Forelimb muscle (tissue), 1 donor: ENCODE data around the gene ZNF415. TPM values are rescaled to one million over a fixed set of nuclear protein-coding genes. Genes with fewer than 3 reads are reported as not detected.
"Not testable (repeated sequence)": the region's sequence is repeated elsewhere in the genome, so short reads cannot be mapped to it uniquely, and the experiment has no call there.

Source experiments
- DNase-seq: peaks from one replicate; pipeline ENCODE4 v3.0.0-alpha.2; 2013; ENCODE audit warnings: low read depth
- polyA plus RNA-seq: library from polyadenylated mRNA; unstranded; fragments of 120-200 nt; gene quantifications from one replicate; pipeline ENCODE4 v1.2.1, GENCODE V29; 2013; ENCODE audit not compliant: insufficient read length

Gene ZNF415
- polyA plus RNA-seq, 1 donor: 10.4 TPM

DNA sequence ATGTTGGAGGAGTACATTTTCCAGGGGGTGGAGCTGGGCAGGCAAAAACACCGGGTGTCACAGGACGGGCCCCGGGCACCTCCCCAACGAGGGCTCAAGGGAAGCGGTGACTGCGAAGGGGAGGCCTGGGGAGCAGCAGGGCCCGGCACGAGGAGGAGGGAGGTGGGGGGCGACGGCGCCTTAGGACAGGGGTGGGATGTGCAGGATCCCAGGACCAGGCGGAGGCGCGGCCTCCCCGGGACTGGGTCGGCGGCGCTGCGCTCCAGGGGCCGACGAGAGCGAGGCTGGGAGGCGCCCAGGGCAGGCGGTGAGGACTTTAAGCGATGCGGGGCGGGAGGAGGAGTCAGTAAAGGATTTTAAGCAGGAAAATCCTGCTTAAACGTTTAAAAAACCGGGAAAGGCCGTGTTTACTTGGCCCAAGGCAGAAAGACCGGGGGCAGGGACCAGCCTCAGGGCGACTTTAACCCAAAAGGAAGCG, 29.9 kb downstream of the ZNF415 start:
- DNase-seq: no peak

DNA sequence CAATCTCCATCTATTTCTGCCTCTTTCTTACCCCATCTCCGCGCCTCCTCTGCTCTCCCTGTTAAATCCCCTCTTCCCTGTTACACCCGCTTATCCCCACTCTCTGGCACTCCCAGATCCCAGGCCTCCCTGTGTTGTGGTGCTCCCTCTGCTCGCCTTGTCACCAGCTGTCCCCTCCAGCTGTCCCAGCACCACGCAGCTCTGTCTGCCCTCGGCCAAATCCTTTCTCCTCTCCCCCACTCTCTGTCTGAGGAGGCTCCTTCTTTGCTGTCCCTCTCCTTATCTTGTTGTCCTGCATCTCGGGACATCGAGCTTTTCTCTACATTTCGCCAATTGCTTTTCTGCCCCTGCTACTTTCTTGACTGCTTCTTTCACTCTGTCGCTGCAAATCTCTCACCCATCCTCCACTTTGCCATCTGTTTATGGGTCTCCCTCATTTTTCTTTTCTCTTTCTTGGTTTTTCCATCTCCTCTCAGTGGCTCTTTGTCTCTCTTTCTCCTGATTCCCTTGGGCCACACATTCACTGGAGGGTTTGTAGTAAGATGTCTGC, 30.4 kb downstream of the ZNF415 start:
- no peak for DNase-seq

DNA sequence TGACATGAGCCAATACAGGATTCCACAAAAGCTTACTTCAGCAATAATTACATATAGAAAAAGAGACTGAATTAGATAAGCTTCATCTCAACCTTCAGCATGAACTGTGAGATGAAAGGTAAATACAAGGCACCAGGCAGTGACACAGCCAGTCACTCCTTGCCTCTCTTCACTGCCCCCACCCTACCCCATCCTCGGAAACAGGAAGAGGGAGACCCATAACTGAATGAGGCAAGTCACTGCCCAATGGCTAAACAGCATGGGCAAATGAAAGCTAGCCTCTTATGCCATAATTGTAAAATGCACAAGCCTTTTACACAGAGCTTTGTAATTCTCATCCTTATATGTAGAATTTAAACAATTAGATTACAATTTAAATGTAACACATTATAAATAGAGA, 31.2 kb downstream of the ZNF415 start:
- DNase-seq: no peak

DNA sequence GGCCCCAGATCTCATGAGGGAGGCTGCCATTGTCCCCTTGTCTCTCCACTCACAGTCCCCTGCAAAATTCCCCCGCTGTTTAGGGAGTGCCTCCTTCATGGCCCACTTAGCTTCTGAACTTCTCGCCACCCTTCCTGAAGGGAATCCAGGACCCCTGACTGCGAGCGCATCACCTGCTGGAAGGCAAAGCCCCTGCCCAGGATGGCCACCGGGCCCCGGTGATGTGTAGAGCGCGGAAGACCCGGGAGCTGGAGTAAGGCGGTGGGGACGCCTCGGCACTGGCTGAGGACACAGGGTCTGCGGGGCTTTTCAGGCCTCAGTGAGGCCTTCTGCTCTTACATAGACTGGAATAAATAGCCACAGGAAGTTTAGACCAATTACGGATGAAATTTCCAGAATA, 34.1 kb downstream of the ZNF415 start:
- DNase-seq: not testable (repeated sequence)

DNA sequence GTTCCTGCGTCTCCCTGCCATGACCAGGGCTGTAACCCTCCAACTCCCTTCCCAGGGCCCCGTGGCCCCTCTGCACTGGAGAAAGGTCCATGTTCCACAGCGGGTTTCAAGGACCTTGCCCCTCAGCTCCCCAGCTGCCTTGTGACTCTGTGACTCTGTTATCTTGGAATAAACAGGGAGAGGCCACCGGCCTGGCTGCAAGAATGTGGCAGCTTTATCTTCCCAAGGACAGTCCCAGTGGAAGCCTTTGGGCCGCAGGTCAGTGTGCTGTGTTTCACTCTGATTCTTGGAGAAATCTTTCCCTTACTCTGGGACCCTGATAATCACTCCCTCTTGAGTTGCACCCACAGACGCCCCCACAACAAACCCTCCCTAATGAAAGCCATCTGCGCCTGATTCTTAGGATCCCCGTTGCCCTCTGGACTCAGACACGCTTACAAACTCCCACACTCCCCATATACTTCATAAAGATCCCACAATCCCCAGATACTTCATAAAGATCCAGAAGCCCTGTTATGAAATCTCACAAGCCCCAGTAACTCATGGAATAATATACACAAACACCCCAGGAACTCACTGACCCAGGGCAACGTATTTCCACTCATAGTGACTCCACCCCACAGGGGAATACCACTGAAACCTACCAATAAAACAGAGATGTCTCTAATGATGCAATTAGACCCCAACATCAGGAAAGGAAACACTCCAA, 35.6 kb downstream of the ZNF415 start:
- DNase-seq: not testable (repeated sequence)

DNA sequence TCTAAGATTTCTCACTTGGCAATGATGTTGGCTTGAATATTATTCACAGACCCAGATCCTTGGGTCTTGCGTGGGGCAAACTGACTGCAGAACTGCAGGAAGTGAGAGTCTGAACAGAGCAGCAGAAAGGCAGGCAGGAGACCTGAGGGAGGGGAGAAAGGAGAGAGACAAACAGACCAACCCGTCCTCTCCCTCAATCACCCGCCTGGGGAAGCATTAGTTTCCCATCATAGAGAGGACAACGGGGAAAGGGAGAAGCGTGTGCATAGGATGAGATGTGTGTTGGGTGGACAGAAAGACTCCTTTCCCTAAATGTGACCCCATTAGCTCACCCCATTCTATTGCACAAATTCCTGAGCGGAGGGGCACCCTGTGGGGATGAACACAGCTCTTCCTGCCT, 36.1 kb downstream of the ZNF415 start:
- DNase-seq: not testable (repeated sequence)

DNA sequence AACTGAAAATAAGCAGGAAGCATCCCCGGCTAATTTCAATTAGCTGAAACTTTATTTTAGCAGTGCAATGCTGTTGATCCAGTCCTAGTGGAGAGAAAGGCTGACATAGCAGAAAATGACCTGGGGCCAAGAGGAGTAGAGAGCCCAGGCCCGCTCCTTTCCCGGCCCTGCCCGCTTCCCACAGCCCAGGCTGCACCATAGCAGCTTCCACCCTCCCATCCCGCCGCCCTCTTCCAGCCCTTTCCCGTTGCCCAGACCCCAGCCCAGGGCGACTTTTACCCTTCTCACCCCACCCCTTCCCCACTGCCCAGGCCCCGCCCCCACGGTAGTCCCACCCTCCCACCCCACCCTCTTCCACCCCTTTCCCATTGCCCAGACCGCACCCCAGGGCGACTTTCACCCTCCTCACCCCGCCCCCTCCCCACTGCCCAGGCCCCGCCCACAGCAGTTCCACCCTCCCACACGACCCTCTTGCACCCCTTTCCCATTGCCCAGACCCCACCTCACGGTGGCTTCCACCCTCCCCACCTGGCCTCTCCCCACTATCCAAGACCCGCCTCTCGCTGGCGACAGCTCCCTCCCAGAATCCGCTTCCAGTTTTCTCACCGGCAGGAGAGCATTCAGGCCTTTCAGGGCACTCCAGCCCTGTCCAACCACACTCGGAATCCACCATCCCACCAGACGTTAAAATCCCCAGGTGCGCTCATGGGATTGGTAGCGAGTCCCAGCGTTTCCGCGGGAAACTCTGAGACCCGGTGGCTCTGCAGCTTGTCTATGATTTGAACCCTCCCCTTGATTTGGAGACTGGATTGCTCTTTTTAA, 37.7 kb downstream of the ZNF415 start:
- no peak for DNase-seq

DNA sequence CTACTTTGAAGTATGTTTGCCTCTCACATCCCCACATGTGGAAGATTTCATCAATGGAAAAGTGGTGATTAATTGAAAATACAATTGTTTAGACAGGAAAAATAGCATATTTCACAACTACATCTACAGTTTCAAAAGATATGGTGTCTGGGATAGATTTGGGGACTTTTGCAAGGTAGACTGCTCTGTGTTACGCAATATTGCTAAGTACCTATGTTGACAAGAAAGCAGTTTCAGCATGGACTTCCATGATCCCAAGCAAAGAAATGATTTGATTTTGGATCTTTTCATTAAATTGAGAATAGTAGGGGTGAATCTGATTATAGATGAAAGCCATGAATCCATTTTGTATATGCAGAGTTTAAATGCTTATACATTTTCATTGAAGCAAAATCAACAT, 40.0 kb downstream of the ZNF415 start:
- no peak for DNase-seq

DNA sequence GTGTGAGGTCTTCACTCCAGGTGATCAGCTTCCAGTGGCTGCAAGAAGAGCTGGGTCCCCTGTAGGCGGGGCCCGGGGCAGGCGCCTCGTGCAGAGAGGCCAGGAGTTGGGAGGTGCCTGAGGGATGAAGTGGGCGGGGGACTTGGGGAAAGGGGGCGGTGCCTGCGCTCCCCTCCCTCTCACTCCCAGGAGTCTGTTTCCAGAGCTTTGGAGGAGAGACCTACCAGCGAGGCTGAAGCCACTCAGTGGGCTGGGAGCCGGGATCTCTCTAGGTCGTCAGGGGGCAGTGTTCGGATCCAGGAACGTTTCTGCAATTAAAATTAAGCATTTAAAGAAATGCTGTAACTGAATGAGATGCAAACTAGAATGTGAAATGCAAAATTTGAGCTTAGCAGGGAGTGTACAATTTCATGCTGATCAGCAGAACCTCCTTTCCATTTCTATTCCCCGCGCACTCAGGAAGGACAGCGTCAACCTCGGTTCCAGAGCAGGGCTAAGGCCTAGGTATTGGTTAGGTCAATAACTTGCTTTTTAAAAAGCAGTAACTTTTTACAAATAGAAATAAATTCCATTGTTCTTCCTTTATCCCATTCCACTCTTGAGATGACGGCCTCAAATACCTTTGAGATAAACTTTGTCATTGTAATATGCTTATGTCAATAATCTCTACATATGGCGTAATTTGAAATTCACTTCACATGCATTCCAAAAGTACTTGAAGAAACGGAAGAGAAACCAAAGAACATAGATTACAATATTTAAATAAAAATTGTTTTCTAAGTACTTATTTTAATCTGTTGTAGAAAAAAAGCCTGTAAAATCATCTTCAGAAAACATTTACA, 41.1 kb downstream of the ZNF415 start:
- DNase-seq: no peak

DNA sequence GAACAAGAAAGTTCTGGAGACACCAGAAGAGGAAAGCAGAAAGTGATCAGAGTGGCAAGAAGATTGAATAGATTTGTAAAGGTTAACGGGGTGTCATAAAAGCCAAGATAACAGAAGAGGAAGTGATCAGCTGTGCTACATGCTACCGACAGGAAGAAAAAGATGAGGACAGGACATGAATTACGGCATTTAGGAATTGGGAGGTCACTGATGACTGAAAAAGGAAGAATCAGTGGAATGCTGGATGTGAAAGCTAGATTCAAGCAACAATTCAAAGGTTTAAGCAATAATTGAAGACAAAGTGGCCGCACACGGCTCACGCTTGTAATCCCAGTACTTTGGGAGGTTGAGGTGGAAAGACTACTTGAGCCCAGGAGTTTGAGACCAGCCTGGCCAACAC, 44.6 kb downstream of the ZNF415 start:
- no peak for DNase-seq

DNA sequence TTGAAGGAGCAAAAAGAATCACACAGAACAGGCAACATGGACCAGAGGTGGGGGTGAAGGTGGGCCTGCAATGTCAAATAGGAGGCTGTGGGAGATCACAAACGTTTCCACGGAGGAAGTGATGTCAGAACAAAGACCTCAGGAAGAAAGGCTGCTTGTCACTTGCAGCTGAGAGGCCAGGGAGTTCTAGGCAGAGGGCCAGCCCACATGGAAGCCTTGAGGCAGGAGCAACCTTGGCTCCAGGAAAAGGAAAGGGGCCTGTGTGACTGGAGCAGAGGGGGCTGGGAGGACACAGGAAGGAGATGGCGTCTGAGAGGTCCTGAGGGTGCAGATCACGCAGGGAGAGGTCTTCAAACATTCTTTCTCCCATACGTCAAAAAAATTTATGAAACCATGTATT, 45.8 kb downstream of the ZNF415 start:
- no peak for DNase-seq

DNA sequence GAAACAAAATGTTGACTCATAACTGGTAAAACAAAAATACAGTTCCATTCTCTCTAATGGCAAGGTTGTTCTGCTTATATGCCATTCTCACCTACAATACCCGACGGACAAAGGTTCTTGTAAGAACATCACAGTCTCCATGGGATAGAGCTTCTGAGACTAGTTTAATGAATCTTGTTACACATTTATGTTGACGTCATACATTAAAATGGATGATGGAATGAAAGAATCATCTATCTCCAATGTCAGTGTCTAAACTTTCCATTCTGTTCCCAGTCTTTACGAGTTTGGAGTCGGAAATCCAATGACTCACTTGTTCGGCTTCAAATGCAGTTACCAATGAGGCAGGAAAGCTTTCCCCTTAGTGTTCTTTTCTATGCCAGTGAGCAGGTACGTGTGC, 47.2 kb downstream of the ZNF415 start:
- DNase-seq: no peak

DNA sequence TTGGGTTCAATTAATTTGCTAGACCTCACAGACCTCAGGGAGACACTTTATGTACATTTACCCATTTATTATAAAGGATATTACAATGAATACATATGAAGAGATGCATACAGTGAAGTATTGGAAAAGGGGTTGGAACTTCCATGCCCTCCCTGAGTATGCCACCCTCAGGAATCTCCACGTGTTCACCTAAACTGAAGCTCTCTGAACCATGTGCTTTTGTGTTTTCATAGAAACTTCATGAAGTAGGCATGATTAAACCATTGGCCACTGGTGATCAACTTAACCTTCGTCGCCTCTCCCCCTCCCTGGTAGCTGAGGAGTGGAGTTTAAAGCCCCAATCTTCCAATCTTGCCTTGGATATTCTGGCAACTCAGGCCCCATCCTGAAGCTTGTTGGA, 49.8 kb downstream of the ZNF415 start:
- DNase-seq: no peak

DNA sequence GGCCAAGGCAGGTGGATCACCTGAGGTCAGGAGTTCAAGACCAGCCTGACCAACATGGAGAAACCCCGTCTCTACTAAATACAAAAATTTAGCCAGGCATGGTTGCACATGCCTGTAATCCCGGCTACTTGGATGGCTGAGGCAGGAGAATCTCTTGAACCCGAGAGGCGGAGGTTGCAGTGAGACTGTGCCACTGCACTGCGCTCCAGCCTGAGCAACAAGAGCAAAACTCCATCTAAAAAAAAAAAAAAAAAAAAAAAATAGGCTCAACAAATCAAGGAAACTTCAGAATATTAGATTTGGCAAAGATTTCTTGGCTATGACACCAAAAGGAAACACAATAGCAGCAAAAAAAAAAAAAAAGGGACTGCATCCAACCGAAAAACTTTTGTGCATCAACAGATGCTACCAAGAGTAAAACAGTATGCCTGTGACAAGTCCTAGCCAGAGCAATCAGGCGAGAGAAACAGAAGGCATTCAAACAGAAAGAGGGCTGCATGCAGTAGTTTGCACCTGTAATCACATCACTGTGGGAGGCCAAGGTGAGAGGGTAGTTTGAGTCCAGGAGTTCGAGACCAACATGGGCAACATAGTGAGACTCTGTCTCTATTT, 53.3 kb downstream of the ZNF415 start:
- DNase-seq: no peak

DNA sequence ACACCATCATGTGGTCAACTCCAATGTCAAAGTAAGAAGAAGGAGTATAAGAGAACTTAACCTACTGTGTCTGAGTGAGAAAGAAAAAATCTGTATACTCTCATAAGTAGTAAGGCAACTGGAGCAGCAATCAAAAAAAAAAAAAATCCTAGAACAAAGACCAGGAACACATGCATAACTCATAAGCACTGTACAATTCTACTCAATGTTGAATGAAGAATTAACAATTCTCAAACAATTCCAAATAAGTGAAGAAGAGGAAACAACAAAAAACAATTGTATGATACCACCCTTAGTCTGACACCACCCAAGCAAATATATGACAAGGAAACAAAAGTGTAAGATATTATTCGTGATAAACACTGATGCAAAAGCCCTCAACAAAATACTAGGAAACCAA, 54.0 kb downstream of the ZNF415 start:
- DNase-seq: no peak

DNA sequence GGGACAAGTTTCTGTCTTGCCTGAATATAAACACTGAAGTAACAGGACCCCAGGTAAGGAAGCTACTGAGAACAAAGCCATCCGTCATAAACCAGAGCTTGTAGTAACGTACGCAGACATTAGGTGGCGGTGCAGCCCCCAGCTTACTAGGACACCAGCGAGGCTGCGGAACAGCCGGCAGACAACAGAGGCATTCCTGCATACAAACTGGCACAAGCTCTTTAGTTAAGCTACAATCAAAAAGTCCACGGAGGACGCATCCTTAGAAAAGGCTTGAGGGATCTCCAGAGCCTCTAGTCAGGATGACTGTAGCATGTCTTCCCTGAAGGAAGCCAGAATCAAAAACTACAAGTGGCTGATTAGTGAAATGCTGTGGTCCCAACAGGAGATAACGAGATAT, 55.7 kb downstream of the ZNF415 start:
- DNase-seq: no peak

DNA sequence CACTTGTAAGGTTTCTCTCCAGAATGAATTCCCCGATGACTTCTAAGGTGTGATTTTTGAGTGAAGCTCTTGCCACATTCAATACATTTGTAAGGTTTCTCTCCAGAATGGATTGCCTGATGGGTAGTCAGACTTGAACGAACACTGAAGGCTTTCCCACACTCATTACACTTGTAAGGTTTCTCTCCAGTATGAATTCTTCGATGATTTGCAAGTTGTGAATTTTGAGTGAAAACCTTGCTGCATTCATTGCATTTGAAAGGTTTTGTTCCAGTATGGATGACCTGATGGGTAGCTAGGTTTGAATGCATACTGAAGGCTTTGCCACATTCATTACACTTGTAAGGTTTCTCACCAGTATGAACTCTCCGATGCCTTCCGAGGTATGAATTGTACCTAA, 63.9 kb downstream of the ZNF415 start:
- DNase-seq: no peak

DNA sequence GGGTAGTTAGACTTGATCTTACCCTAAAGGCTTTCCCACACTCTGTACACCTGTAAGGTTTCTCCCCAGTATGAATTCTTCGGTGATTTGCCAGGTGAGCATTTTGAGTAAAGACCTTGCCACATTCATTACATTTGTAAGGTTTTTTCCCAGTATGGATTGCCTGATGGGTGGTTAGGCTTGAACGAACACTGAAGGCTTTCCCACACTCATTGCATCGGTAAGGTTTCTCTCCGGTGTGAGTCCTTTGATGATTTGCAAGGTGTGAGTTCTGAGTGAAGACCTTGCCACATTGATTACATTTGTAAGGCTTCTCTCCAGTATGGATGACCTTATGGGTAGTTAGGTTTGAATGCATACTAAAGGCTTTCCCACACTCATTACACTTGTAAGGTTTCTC, 64.5 kb downstream of the ZNF415 start:
- DNase-seq: no peak

DNA sequence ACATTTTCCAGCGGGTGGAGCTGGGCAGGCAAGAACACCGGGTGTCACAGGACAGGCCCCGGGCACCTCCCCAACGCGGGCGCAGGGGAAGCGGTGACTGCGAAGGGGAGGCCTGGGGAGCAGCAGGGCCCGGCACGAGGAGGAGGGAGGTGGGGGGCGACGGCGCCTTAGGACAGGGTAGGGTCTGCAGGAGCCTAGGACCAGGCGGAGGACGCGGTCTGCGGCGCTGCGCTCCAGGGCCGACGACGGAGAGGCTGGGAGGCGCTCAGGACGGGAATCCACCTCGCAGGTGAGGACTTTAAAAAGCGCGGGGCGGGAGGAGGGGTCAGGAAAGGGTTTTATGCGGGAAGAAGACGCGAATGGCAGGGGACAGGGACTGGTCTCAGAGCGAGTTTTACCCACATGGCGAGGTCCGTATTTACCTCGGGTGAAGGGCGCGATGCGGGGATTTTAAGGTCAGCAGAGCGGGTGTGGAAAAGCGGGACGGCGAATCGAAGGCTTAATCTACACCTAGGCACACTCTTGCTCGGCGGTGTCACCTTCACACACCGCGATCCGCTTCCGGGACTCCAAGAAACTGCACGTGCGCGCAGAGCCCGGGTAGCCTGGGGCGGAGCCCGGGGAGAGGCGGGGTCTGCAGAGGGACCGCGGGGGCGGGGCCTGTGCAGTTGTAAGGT, 74.7 kb downstream of the ZNF415 start:
- no peak for DNase-seq
